ENCODE results near the gene KRTAP5-5. TPM values are rescaled to one million over a fixed set of nuclear protein-coding genes. Genes with fewer than 3 reads are reported as not detected.
"Not testable (repeated sequence)": the region's sequence is repeated elsewhere in the genome, so short reads cannot be mapped to it uniquely, and the experiment has no call there.

KRTAP5-5 gene, protein sequence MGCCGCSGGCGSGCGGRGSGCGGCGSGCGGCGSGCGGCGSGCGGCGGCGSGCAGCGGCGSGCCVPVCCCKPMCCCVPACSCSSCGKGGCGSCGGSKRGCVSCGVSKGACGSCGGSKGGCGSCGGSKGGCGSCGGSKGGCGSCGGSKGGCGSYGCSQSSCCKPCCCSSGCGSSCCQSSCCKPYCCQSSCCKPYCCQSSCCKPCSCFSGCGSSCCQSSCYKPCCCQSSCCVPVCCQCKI
- not detected for total RNA-seq
- long read RNA-seq: 0 reads

DNA sequence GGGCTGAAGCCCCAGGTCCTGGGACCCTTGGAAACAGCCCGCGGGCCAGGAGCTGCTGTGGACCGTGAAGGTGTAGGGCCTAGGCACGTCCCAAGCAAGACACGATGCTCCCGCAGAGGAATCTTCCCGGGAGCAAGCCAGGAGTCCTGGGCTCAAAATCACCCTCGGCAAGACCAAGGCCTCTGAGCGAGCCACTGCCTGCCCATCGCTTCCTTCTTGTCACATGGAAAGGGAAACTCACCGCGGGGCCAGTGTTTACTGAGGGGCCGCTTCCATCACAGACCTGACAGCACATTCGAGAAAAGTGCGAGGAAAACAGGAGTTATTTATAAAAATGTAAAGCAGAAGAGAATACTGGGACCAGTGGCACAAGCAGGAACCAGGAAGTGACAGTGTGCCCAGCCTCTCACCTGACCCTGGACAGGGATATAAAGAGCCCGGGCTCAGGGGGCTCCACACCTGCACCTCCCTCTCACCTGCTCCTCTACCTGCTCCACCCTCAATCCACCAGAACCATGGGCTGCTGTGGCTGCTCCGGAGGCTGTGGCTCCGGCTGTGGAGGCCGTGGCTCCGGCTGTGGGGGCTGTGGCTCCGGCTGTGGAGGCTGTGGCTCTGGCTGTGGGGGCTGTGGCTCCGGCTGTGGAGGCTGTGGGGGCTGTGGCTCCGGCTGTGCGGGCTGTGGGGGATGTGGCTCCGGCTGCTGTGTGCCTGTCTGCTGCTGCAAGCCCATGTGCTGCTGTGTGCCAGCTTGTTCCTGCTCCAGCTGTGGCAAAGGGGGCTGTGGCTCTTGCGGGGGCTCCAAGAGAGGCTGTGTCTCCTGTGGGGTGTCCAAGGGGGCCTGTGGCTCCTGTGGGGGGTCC is at the start of gene KRTAP5-5:
KRTAP5-5 (plus strand) TSS at position 450 of the 860 bp plus-strand sequence; CDS start at position 516, 66 bp downstream.
- DNase-seq (no peak), ATAC-seq (no peak)
- intact Hi-C loops (cut with micrococcal nuclease): no loop called here

DNA sequence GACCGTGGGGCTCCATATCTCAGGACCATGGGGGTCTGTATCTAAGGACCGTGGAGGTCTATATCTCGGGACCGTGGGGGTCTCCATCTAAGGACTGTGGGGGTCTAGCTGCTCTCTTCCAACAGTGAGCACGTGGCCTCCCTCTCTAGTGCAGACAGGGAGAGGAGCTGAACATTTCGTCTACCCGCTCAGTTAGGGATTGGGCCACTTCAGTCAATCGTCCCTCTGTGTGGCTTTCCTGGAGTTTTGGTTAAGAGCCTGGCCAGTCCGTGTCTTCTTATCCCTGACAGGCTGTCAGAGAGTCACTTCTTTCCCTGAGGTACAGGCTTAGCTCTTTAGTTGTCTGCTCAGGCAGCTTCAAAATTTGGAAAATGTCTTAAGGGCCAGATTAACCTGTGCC is 47.6 kb upstream of the KRTAP5-5 start:
- no peak for DNase-seq
- intact Hi-C loops (cut with micrococcal nuclease): no loop called here
- no peak for ATAC-seq

DNA sequence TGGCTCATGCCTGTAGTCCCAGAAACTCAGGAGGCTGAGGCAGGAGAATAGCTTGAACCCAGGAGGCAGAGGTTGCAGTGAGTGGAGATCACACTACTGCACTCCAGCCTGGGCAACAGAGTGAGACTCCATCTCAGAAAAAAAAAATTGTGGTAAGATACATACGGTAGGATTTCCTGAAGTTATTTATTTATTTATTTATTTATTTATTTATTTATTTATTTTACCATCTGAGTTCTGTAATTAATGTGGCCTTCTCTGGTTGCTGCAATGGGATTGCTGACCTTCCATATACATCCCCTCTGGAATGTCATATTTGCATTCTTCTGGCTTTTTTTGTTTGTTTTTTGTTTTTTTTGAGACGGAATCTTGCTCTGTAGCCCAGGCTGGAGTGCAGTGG is 46.7 kb upstream of the KRTAP5-5 start:
- intact Hi-C loops (cut with micrococcal nuclease); DNase-seq; ATAC-seq: not testable (repeated sequence)

DNA sequence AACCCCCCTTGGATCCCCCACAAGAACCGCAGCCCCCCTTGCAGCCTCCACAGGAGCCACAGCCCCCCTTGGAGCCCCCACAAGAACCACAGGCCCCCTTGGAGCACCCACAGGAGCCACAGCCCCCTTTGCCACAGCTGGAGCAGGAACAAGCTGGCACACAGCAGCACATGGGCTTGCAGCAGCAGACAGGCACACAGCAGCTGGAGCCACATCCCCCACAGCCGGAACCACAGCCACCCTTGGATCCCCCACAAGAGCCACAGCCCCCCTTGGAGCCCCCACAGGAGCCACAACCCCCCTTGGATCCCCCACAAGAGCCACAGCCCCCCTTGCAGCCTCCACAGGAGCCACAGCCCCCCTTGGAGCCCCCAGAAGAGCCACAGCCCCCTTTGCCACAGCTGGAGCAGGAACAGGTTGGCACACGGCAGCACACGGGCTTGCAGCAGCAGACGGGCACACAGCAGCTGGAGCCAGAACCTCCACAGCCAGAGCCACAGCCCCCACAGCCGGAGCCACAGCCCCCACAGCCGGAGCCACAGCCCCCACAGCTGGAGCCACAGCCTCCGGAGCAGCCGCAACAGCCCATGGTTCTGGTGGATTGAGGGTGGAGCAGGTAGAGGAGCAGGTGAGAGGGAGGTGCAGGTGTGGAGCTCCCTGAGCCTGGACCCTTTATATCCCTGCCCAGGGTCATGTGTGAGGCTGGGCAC is 44.8 kb upstream of the KRTAP5-5 start, which contains the start of gene KRTAP5-1:
KRTAP5-1 (minus strand) TSS at position 623 of the 710 bp plus-strand sequence; CDS start at position 589, 34 bp downstream.
- intact Hi-C loops (cut with micrococcal nuclease); ATAC-seq; DNase-seq: not testable (repeated sequence)

DNA sequence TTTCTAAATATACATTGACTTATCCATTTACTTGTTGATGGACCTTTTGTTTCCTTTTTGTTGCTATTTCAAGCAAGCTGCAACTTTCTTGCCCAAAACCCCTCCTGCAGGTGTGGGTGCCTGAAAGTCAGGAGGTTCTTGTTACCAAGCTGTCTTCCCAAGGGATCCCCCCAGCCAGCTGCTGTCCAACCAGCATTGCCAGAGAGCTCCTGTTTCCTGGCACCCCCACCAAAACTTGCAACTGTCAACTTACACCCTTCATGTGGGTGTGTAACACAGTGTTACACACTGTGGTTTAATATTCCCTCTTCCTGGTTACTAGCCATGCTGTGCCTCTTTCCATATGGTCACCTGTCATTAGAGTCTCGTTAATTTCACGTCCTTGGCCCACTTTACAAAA is 42.9 kb upstream of the KRTAP5-5 start:
- intact Hi-C loops (cut with micrococcal nuclease): no loop called here
- no peak for ATAC-seq
- DNase-seq: no peak

DNA sequence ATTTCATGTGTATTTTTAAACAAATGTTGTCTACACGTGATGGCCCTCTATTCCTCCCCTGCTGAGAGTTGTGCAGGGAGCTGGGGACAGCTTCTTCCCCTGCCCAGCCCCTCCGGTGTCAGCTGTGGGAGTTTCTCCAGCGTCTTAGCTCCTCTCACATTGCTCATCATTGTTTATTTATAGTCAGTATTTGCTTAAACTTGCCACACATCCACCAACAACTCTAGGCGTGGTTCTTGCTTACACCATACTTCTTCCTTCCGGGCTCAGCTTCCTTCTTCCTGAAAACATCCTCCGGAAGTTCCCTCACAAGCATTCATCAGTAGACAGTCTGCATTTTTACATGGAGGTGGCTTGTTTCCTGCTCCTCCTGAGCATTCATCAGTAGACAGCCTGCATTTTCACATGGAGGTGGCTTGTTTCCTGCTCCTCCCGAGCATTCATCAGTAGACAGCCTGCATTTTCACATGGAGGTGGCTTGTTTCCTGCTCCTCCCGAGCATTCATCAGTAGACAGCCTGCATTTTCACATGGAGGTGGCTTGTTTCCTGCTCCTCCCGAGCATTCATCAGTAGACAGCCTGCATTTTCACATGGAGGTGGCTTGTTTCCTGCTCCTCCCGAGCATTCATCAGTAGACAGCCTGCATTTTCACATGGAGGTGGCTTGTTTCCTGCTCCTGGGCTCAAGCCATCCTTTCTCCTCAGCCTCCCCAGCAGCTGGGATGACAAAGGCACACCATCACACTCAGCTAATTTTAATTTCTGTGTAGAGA is 40.2 kb upstream of the KRTAP5-5 start:
- ATAC-seq: peak; percentile 66
- DNase-seq; intact Hi-C loops (cut with micrococcal nuclease): not testable (repeated sequence)

DNA sequence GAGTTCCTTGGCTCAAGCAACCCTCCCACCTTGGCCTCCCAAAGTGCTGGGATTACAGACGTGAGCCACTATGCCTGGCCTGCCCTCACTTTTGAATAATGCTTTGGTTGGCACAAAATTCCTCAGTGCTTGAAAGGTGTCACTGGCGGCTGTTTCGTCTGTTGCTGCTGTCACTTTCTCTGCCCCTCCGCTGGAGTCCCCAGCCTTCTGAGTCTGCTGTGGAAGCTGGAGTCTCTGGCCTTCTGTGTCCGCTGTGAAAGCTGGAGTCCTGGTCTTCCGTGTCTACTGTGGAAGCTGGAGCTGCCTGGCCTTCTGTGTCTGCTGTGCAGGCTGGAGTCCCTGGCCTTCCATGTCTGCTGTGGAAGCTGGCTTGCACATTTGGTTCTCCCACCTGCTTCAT is 39.6 kb upstream of the KRTAP5-5 start:
- no peak for DNase-seq
- intact Hi-C loops (cut with micrococcal nuclease): no loop called here

DNA sequence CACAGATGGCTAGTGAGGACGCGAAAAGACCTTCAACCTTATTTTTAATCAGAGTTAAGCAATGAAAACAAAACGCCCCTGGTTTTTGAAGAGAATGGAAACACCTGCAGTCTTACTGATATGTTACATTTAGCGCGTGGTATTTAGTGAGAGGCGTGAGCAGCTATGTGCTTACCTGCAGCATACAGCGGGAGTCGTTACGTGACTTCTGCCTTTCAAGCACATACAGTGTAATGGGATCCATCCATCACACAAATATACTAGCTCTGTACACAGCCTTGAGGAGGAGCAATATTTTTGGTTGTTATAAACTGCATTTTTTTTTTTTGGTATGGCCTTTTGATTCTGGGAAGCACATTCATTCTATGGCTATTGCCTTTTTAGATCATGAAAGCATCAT is 36.9 kb upstream of the KRTAP5-5 start:
- DNase-seq (no peak), ATAC-seq (no peak)
- intact Hi-C loops (cut with micrococcal nuclease): no loop called here

More for the DNA sequence above, 39.6 kb upstream of the KRTAP5-5 start:
- ATAC-seq: no peak

DNA sequence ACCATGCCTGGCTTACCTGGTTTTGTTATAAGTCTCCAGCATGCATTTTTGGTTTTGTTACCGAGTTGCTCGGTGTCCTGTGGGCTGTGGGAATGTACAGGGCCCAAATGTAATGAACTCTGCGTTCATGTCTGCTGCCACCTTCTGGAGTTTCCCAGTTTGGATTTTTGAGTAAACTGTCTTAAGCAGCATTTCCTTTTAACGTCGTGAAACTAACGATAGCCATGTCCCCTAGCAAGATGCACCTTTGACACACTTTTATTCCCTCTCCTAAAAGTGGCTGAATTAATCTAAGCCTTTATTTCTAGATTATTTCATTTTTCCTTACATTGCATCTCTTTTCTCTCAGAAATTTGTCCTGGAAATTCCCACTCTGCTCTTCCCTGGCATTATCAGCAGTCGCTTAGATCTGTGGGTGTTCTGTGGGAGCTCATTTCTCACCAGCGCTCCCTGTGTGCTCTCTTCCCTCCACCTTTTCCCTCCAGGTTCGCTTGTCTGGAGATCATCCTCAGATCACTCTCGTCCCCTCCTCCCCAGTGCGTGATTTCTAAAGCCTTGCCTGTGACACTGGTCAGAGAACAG is 33.5 kb upstream of the KRTAP5-5 start:
- ATAC-seq; DNase-seq; intact Hi-C loops (cut with micrococcal nuclease): not testable (repeated sequence)

DNA sequence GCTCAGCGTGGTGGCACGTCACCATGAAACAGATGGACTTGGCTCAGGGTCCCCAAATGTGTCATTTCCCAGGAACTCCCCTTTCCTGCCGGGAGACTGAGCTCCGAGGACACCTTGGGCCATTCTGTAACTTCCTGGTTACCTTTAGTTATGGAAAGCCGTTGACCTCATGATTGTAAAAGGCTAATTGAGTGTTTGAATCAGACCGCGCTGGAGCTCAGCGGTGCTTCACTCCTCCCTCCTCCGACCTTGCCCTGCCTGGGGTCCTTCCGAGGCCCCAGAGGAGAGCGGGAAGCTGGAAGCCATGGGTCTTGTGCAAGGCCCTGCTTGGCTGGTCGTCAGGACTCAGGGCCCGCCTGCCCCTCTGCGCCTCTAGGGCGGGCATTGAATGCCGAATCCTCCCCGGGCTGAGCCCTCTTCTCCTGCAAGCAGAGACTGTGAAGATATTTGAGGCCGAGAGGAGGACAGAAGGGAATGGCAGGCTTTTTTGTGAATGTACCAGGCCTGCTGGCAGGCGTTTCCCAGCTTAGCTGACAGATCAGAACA is 32.9 kb upstream of the KRTAP5-5 start:
- intact Hi-C loops (cut with micrococcal nuclease); ATAC-seq: not testable (repeated sequence)

DNA sequence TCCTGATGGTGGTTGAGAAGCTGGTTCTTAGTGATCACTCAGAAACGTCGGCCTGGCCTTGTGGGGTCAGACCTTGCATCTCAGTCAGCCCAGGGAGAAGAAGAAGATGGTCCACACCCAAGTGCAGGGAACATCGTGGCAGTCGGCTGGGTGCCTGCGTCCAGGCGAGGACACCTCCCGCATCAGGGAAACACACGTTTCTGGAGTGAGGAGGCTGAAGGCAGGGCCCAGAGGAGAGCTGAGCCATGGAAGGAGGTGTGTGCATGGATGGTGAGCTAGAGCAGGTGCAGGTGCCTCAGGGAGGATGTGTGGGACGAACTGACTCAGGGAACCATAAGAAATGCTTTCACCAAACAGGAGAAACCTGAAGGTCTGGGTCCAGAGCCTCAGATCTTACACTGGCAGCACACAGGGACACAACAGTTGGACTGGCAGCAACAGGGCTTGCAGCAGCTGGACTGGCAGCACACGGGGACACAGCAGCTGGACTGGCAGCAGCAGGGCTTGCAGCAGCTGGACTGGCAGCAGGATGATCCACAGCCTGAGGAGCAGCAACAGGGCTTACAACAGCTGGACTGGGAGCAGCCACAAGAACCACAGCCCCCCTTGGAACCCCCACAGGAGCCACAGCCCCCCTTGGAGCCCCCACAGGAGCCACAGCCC is 32.1 kb upstream of the KRTAP5-5 start:
- ATAC-seq (no peak), DNase-seq (no peak)
- intact Hi-C loops (cut with micrococcal nuclease): no loop called here

More for the DNA sequence above, 32.9 kb upstream of the KRTAP5-5 start:
- DNase-seq: not testable (repeated sequence)

DNA sequence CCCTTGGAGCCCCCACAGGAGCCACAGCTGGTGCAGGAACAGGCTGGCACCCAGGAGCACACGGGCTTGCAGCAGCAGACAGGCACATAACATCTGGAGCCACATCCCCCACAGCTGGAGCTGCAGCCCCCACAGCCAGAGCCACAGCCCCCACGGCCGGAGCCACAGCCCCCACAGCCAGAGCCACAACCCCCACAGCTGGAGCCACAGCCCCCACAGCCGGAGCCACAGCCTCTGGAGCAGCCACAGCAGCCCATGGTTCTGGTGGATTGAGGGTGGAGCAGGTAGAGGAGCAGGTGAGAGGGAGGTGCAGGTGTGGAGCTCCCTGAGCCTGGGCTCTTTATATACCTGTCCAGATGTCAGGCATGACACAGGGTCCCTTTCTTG is 31.6 kb upstream of the KRTAP5-5 start, which contains the start of gene KRTAP5-2:
KRTAP5-2 (minus strand) TSS at position 301 of the 387 bp plus-strand sequence; CDS start at position 257, 44 bp downstream.
- no peak for ATAC-seq
- intact Hi-C loops (cut with micrococcal nuclease): no loop called here
- DNase-seq: no peak

DNA sequence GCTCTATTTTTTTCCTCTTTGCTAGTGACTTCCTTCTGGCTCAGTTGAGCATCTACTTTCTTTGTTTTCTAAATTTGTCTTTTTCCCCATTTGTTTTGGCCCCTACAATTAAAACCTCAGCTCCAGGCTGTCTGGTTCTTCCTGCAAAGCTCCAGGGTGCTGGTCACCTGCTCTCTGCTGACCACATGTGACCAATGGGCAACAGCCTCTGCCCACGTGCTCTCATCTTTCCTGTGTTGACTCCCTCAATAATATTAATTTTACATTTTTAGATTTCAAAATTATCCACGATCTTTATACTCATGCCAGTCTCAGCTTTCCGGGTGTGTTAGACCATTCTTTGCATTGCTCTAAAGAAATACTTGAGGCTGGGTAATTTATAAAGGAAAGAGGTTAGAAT is 31.2 kb upstream of the KRTAP5-5 start:
- ATAC-seq; DNase-seq; intact Hi-C loops (cut with micrococcal nuclease): not testable (repeated sequence)

DNA sequence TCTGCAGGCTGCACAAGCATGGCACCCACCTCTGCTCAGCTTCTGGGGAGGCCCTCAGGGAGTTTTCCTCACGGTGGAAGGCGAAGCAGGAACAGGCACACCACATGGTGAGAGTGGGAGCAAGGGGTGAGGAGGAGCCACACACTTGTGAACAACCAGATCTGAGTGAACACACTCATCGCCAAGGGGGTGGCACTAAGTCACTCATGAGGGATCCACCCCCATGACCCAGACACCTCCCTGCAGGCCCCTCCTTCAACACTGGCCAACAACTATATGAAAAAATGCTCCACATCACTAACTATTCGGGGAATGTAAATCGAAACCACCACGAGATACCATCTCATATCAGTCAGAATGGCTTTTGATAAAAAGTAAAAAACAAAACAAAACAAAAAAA is 30.8 kb upstream of the KRTAP5-5 start:
- intact Hi-C loops (cut with micrococcal nuclease): no loop called here
- no peak for DNase-seq
- no peak for ATAC-seq

DNA sequence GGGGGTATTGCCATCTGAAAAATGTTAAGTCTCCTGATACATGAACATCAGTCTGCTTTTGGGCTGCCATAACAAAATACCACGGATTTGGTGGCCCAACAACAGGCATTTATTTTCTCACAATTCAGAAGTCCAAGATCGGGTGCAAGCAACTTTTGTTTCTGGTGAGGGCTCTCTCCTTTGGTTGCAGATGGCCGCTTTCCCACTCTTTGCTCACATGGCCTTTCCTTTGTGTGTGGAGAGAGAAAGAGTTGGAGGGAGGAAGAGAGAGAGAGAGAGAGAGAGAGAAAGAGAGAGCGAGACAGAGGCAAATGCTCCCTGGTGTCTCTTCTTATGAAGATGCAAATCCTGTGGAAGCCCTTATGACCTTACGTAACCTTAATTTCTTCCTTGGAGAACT is 28.9 kb upstream of the KRTAP5-5 start:
- intact Hi-C loops (cut with micrococcal nuclease): no loop called here
- no peak for ATAC-seq
- DNase-seq: no peak

DNA sequence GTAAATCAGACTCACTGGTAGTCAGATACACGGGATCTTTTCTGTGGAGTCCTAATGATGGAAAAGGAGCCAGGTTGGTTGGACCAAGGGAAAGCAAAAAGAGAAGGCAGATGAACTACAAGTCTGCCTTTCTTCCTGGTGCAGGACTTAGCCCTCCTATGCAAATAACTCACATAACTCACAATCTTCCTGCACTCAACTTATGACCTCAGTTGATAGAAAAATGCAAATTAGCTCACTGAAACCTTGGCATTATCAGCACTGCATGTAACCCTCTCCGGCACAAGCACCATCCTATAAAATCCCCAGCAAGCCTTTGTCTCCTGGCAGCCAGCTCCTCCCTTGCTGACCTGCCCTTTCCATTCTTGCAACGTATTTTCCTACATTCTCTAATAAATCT is 27.9 kb upstream of the KRTAP5-5 start:
- ATAC-seq; intact Hi-C loops (cut with micrococcal nuclease); DNase-seq: not testable (repeated sequence)

DNA sequence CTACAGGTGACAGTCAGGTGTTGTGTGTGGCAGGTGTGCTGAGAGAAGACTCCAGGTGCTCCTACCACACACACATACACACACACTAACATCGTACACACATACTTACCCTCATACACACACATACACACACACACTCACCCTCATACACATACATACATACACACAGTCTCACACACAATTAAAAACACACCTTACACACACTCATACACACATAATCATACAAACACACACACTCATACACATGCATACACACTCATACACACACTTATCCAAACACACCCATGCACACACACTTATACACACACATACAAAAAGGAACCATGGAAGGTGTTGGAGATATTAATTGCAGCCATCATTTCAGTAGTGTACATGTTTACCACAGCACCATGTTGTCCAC is 25.9 kb upstream of the KRTAP5-5 start:
- intact Hi-C loops (cut with micrococcal nuclease): no loop called here
- DNase-seq (no peak), ATAC-seq (no peak)

DNA sequence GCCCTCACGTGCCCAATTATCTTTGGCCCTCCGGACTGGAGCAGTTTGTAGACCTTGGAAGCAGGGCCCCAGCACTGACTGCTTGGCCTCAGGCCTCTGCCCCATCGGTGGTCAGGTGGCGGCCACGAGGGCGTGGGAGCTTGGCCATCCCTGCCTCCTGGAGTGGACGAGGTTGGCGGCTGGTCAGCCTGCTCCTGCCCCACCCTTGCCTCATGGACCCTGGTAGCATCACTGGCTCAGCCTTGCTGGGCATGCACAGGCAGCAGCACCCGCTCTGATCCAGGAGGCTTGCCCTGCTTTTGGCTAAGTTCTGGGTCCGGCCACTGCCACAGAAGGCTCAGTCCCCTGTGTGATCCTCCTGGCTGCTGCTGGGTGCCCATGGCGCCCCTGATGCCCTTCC is 25.4 kb upstream of the KRTAP5-5 start:
- ATAC-seq: no peak
- intact Hi-C loops (cut with micrococcal nuclease): no loop called here

More for the DNA sequence above, 25.4 kb upstream of the KRTAP5-5 start:
- DNase-seq: no peak
